ENCODE results near the gene PDXK. TPM values are rescaled to one million over a fixed set of nuclear protein-coding genes. Genes with fewer than 3 reads are reported as not detected.

The PDXK gene
- polyA plus RNA-seq, 1 donor (not counting 4 experiments of a cell fraction or from before 2014, with no cell fraction given), result 144 TPM

DNA sequence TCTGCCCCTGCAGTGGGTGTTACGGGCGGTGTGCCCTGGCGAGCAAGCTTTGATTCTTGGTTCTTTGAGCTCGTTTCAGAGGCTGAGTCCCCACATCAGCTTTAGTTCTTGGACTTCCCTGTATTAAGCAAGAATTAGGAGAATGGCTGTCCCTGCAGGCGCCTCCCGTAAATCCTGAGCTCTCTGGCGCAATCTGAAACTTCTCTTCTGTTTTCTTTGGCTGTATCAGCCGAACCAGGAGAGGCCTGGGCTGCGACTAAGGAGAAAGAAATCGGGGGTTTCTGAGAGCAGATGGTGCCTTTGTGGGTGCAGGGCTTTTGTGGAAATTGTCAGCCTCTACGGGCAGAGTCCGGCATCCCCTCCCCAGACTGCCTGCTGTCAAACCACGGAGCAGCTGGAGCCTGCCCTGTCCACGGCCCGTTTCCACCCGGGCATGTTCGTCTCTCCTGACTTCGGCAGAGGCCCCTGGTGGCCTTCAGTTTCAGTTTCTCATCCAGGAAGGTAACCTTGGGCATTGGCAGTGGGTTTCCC is 39.2 kb downstream of the PDXK start:
- FAIRE-seq, result no peak
- Histone ChIP-seq H3K4me2 (ENCODE audit: control insufficient read depth, extremely low read depth, insufficient read depth, low read depth, low read length) (no peak overlapping the region), H3K36me3 (ENCODE audit: control insufficient read depth in 2 of 2, extremely low read depth in 1 of 2, insufficient read depth in 2 of 2, low read length in 2 of 2) (peaks cover 52% of the 10 kb centered on the region in 2 experiments)

DNA sequence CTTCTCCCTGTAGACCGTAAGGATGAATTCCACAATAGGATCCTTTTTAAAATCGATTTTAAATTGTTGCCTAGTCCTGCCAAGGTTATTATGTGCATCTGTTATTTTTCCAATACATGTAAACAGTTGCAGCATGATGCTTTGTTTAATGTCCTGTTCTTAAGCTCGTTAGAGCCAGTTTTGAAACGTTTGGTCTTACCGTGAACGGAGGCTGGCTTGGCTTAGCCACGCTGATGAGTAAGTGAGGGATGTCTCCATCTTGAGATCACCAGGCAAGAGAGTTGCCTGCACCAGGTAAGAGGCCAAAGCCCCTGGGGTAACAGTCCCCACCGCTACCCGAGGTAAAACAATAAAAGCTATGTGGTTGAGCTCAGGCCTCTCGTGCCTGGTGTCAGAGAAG is 39.9 kb downstream of the PDXK start:
- no peaks in the 10 kb centered on the region for H3K9me1 ChIP-seq (ENCODE audit: control insufficient read depth, extremely low read depth, insufficient read depth, low read length)
- H3K4me3 ChIP-seq (ENCODE audit: control insufficient read depth in 2 of 3, extremely low read depth in 1 of 3, insufficient read depth in 2 of 3, low read depth in 1 of 3, low read length in 3 of 3), result no peak overlapping the region
- no peaks in the 10 kb centered on the region for H3K79me2 ChIP-seq (ENCODE audit: control insufficient read depth, insufficient read depth, low read length)
- no peak overlapping the region for H3K27ac ChIP-seq (ENCODE audit: control insufficient read depth, insufficient read depth, low read length)
- no peaks in the 10 kb centered on the region for H3K27me3 ChIP-seq (ENCODE audit: control insufficient read depth, extremely low read depth, insufficient read depth, low read length)
- no peak overlapping the region for H3K9ac ChIP-seq (ENCODE audit: control insufficient read depth, extremely low read depth, insufficient read depth, low read length)
- FAIRE-seq (no peak), DNase-seq (ENCODE audit: low read depth, low spot score) (no peak)
- peaks cover 8% of the 10 kb centered on the region for H4K20me1 ChIP-seq (ENCODE audit: control insufficient read depth, extremely low read depth, insufficient read depth, low read length)
- H2AFZ ChIP-seq (ENCODE audit: control insufficient read depth, low read length), result no peak overlapping the region
- no peak for TF ChIP-seq EZH2 (IDR thresholded peaks at IDR 0.05; ENCODE audit: low read length)
- TF ChIP-seq, protein P1, sequence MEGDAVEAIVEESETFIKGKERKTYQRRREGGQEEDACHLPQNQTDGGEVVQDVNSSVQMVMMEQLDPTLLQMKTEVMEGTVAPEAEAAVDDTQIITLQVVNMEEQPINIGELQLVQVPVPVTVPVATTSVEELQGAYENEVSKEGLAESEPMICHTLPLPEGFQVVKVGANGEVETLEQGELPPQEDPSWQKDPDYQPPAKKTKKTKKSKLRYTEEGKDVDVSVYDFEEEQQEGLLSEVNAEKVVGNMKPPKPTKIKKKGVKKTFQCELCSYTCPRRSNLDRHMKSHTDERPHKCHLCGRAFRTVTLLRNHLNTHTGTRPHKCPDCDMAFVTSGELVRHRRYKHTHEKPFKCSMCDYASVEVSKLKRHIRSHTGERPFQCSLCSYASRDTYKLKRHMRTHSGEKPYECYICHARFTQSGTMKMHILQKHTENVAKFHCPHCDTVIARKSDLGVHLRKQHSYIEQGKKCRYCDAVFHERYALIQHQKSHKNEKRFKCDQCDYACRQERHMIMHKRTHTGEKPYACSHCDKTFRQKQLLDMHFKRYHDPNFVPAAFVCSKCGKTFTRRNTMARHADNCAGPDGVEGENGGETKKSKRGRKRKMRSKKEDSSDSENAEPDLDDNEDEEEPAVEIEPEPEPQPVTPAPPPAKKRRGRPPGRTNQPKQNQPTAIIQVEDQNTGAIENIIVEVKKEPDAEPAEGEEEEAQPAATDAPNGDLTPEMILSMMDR (optimal IDR thresholded peaks at IDR 0.05 in 1 of 3, IDR thresholded peaks at IDR 0.05 in 1 of 3, conservative IDR thresholded peaks at IDR 0.05 in 1 of 3; ENCODE audit: extremely low read depth in 1 of 3, insufficient read depth in 2 of 3, low read length in 3 of 3), result no peak
- peaks cover 20% of the 10 kb centered on the region for H3K4me1 ChIP-seq (ENCODE audit: control insufficient read depth, extremely low read depth, insufficient read depth, low read length)
- no peak overlapping the region for H3K4me2 ChIP-seq (ENCODE audit: control insufficient read depth, extremely low read depth, insufficient read depth, low read depth, low read length)
- dilution Hi-C loops (cut with MboI; ENCODE audit: extremely low pct_ligation_motif_present, low sequenced_read_pairs), result no loop called here
- H3K36me3 ChIP-seq (ENCODE audit: control insufficient read depth in 2 of 2, extremely low read depth in 1 of 2, insufficient read depth in 2 of 2, low read length in 2 of 2), result peaks cover 48 to 49% of the 10 kb centered on the region in 2 experiments
- no peaks in the 10 kb centered on the region for H3K9me3 ChIP-seq (ENCODE audit: control insufficient read depth, low read depth, low read length)

More for the DNA sequence above, 39.2 kb downstream of the PDXK start:
- no peaks in the 10 kb centered on the region for H3K79me2 ChIP-seq (ENCODE audit: control insufficient read depth, insufficient read depth, low read length)
- no peak overlapping the region for H2AFZ ChIP-seq (ENCODE audit: control insufficient read depth, low read length)
- no peak overlapping the region for H3K4me3 ChIP-seq (ENCODE audit: control insufficient read depth in 2 of 3, extremely low read depth in 1 of 3, insufficient read depth in 2 of 3, low read depth in 1 of 3, low read length in 3 of 3)
- TF ChIP-seq, protein P1 (optimal IDR thresholded peaks at IDR 0.05 in 1 of 3, IDR thresholded peaks at IDR 0.05 in 1 of 3, conservative IDR thresholded peaks at IDR 0.05 in 1 of 3; ENCODE audit: extremely low read depth in 1 of 3, insufficient read depth in 2 of 3, low read length in 3 of 3), result no peak
- no peak for TF ChIP-seq EZH2 (IDR thresholded peaks at IDR 0.05; ENCODE audit: low read length)
- no peak overlapping the region for H3K9ac ChIP-seq (ENCODE audit: control insufficient read depth, extremely low read depth, insufficient read depth, low read length)
- peaks cover 7% of the 10 kb centered on the region for H4K20me1 ChIP-seq (ENCODE audit: control insufficient read depth, extremely low read depth, insufficient read depth, low read length)
- dilution Hi-C loops (cut with MboI; ENCODE audit: extremely low pct_ligation_motif_present, low sequenced_read_pairs), result no loop called here
- H3K27me3 ChIP-seq (ENCODE audit: control insufficient read depth, extremely low read depth, insufficient read depth, low read length), result no peaks in the 10 kb centered on the region
- no peaks in the 10 kb centered on the region for H3K9me1 ChIP-seq (ENCODE audit: control insufficient read depth, extremely low read depth, insufficient read depth, low read length)
- no peak overlapping the region for H3K27ac ChIP-seq (ENCODE audit: control insufficient read depth, insufficient read depth, low read length)
- H3K9me3 ChIP-seq (ENCODE audit: control insufficient read depth, low read depth, low read length), result no peaks in the 10 kb centered on the region
- no peak for DNase-seq (ENCODE audit: low read depth, low spot score)
- H3K4me1 ChIP-seq (ENCODE audit: control insufficient read depth, extremely low read depth, insufficient read depth, low read length), result peaks cover 18% of the 10 kb centered on the region
